GM23338 (cell line): ENCODE data around the gene PROC. TPM values are rescaled to one million over a fixed set of nuclear protein-coding genes. Genes with fewer than 3 reads are reported as not detected.

Experiments
- ATAC-seq: fragments of 200-7000 bp; cut with Tn5 transposase; 3 replicates; pipeline ENCODE4 v1.9.1; 2020
- DNase-seq: peaks from one replicate; pipeline ENCODE4 v3.0.0-alpha.2; 2015; ENCODE audit warnings: low spot score
- H2AFZ ChIP-seq: fragments of 200-600 bp; sonication (generic); 2 replicates; pipeline ENCODE4 v1.8.0; 2016; ENCODE audit warnings: antibody characterized with exemption, mild to moderate bottlenecking, moderate library complexity
- H3F3A ChIP-seq: fragments of 200-600 bp; sonication (generic); replicated peaks from 2 replicates; pipeline ENCODE4 v1.8.0; 2017; ENCODE audit warnings: antibody characterized with exemption, mixed run types, low read depth
- H3K27ac ChIP-seq: fragments of 200-600 bp; sonication (generic); 2 replicates; pipeline ENCODE4 v1.6.1; 2016; ENCODE audit warnings: low read depth
- H3K27me3 ChIP-seq: fragments of 200-600 bp; sonication (generic); 2 replicates; pipeline ENCODE4 v1.8.0; 2016; ENCODE audit warnings: mild to moderate bottlenecking, mixed run types, moderate library complexity; ENCODE audit not compliant: insufficient read depth
- H3K36me3 ChIP-seq: fragments of 200-600 bp; sonication (generic); 2 replicates; pipeline ENCODE4 v1.8.0; 2016; ENCODE audit warnings: mild to moderate bottlenecking; ENCODE audit not compliant: insufficient read depth
- H3K4me1 ChIP-seq: fragments of 200-600 bp; sonication (generic); 2 replicates; pipeline ENCODE4 v1.8.0; 2016; ENCODE audit warnings: mild to moderate bottlenecking, moderate library complexity; ENCODE audit not compliant: insufficient read depth
- H3K4me2 ChIP-seq: fragments of 200-600 bp; sonication (generic); 2 replicates; pipeline ENCODE4 v1.7.1; 2017; ENCODE audit warnings: mixed run types
- H3K4me3 ChIP-seq: fragments of 200-600 bp; sonication (generic); 2 replicates; pipeline ENCODE4 v1.6.1; 2016; ENCODE audit warnings: mixed run types
- H3K79me2 ChIP-seq: fragments of 200-600 bp; sonication (generic); replicated peaks from 2 replicates; pipeline ENCODE4 v1.8.0; 2017; ENCODE audit warnings: mild to moderate bottlenecking; ENCODE audit not compliant: insufficient read depth
- H3K9me2 ChIP-seq: fragments of 200-600 bp; sonication (generic); 2 replicates; pipeline ENCODE4 v1.8.0; 2017; ENCODE audit not compliant: insufficient read depth
- H4K20me1 ChIP-seq: fragments of 200-600 bp; sonication (generic); replicated peaks from 2 replicates; pipeline ENCODE4 v1.8.0; 2017; ENCODE audit warnings: mild to moderate bottlenecking; ENCODE audit not compliant: insufficient read depth
- H3K27ac Mint-ChIP-seq: 2 replicates; pipeline ENCODE4 v1.8.0; 2020; ENCODE audit warnings: inconsistent platforms, mild to moderate bottlenecking, moderate library complexity, mixed read lengths
- H3K27me3 Mint-ChIP-seq: 3 replicates; pipeline ENCODE4 v1.8.0; 2022; ENCODE audit warnings: low read depth, mild to moderate bottlenecking, moderate library complexity, mixed read lengths, inconsistent platforms; ENCODE audit not compliant: insufficient read depth, poor library complexity
- H3K36me3 Mint-ChIP-seq: 3 replicates; pipeline ENCODE4 v1.8.0; 2021; ENCODE audit warnings: low read depth, mild to moderate bottlenecking, inconsistent platforms, moderate library complexity, mixed read lengths
- H3K4me1 Mint-ChIP-seq: 3 replicates; pipeline ENCODE4 v1.8.0; 2020; ENCODE audit warnings: mild to moderate bottlenecking, inconsistent platforms, mixed read lengths
- H3K4me3 Mint-ChIP-seq: 3 replicates; pipeline ENCODE4 v1.8.0; 2021; ENCODE audit warnings: moderate library complexity, mild to moderate bottlenecking, inconsistent platforms, mixed read lengths
- H3K9me3 Mint-ChIP-seq: 3 replicates; pipeline ENCODE4 v1.8.0; 2020; ENCODE audit warnings: moderate library complexity, mild to moderate bottlenecking, inconsistent platforms, mixed read lengths
- CREB1 ChIP-seq: fragments of 250-450 bp; sonication (Bioruptor Pico); IDR thresholded peaks from 2 replicates; pipeline ENCODE4 v1.5.0; 2020; ENCODE audit warnings: low read depth, mild to moderate bottlenecking, moderate library complexity
- CTCF ChIP-seq, 2 experiments: fragments of 200-600 bp in 1 of 2; sonication (generic) in 1 of 2; conservative IDR thresholded peaks; 2 replicates each; pipeline versions ENCODE4 v1.5.1 to v1.6.1; 2016 to 2017; ENCODE audit warnings: antibody characterized with exemption in 2 of 2, low read depth in 2 of 2, mild to moderate bottlenecking in 2 of 2, moderate library complexity in 1 of 2
- EZH2 ChIP-seq: fragments of 200-600 bp; sonication (generic); IDR thresholded peaks from one replicate; pipeline ENCODE4 v1.8.0; 2017; ENCODE audit warnings: antibody characterized with exemption, mild to moderate bottlenecking, low read depth; ENCODE audit not compliant: unreplicated experiment
- POLR2AphosphoS5 ChIP-seq: IDR thresholded peaks from 2 replicates; pipeline ENCODE4 v1.6.1; 2016; ENCODE audit warnings: antibody characterized with exemption, low read depth
- REST ChIP-seq: IDR thresholded peaks from one replicate; pipeline ENCODE4 v1.6.1; 2018; ENCODE audit warnings: antibody characterized with exemption; ENCODE audit not compliant: unreplicated experiment
- ZNF114 ChIP-seq: fragments of 250-450 bp; sonication (Bioruptor Pico); IDR thresholded peaks from 2 replicates; pipeline ENCODE4 v1.5.0; 2020; ENCODE audit warnings: mild to moderate bottlenecking, moderate library complexity
- microRNA-seq: library from miRNA; unstranded; fragments of <30 nt; microRNA quantifications from one replicate; pipeline ENCODE4, GENCODE V29; 2017
- polyA plus RNA-seq: library from polyadenylated mRNA; unstranded; fragments of >200 nt; fragmentation: Nextera tagmentation; extraction: Ambion mirVana; gene quantifications from 2 replicates; pipeline ENCODE4 v1.2.1, GENCODE V29; 2016
- small RNA-seq: library from RNA; depleted of rRNA; stranded (forward); fragments of <200 nt; gene quantifications from one replicate; pipeline ENCODE3, GENCODE V24; 2014; ENCODE audit warnings: low replicate concordance
- total RNA-seq: library from RNA; depleted of rRNA; stranded (reverse); fragments of >200 nt; shearing (Covaris generic); gene quantifications from 2 replicates; pipeline ENCODE4 v1.2.3, GENCODE V29; 2014; rRNA removed

PROC gene
- total and polyA plus RNA-seq, 2 experiments from 2014 or later = 1.7 to 2.4 TPM

DNA sequence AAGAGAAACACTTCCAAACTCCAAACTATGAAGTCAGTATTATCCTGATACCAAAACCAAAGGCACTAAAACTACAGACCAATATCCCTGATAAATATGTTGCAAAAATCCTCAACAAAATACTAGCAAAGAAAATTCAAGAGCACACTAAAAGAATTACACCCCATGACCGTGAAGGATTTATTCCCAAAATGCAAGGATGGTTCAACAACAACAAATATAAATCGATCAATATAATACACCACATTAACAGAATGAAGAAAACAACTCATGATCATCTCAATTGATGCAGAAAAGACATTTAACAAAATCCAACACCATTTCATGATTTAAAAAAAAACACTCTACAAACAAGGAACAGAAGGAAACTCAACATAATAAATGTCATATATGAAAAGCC is 57.6 kb downstream of the PROC start:
- TF ChIP-seq POLR2AphosphoS5 (no peak), ZNF114 (CRISPR knock-in tag) (no peak), CREB1 (no peak), REST (no peak), CTCF (conservative IDR thresholded peaks at IDR 0.05; ENCODE audit: low read depth in 2 of 2) (no peak), EZH2 (no peak)
- DNase-seq (no peak), ATAC-seq (no peak)
- Histone ChIP-seq H3K27me3 (no peaks in the 10 kb centered on the region), H3K4me3 (no peak overlapping the region), H3K4me1 (peaks cover 11% of the 10 kb centered on the region), H3K4me2 (no peak overlapping the region), H4K20me1 (no peaks in the 10 kb centered on the region), H3K9me2 (no peaks in the 10 kb centered on the region), H3F3A (no peaks in the 10 kb centered on the region), H3K79me2 (no peaks in the 10 kb centered on the region), H3K36me3 (no peaks in the 10 kb centered on the region), H3K27ac (no peak overlapping the region), H2AFZ (no peak overlapping the region)
- H3K9me3 Mint-ChIP-seq = no peaks in the 10 kb centered on the region
- no peak overlapping the region for H3K27ac Mint-ChIP-seq
- H3K4me1 Mint-ChIP-seq = peaks cover 19% of the 10 kb centered on the region
- H3K27me3 Mint-ChIP-seq = no peaks in the 10 kb centered on the region
- no peak overlapping the region for H3K4me3 Mint-ChIP-seq
- peaks cover 7% of the 10 kb centered on the region; the same call in 2 of the 3 replicates for H3K36me3 Mint-ChIP-seq

Small RNA genes lying within 50 kb of the gene (microRNA-seq; reads per million reads assigned to microRNA genes)
- gene MIR4783 = not detected

Small RNA genes lying within 50 kb of the gene (small RNA-seq; reads per million reads assigned to genes)
- not detected for gene MIR4783
- gene RNU4-48P = not detected

Other genes starting within 250 kb of the PROC start
- 2.9 and 3.0 TPM in 2 replicates for gene CYP27C1, start 198.1 kb upstream of the PROC start, total RNA-seq
- gene CYP27C1, start 198.1 kb upstream of the PROC start, polyA plus RNA-seq = 1.1 and 1.8 TPM in 2 replicates
- 42.5 and 62.7 TPM in 2 replicates for gene ERCC3, start 124.3 kb upstream of the PROC start, total RNA-seq
- 34.9 and 35.1 TPM in 2 replicates for gene ERCC3, start 124.3 kb upstream of the PROC start, polyA plus RNA-seq
- 23.5 and 24.7 TPM in 2 replicates for gene MAP3K2, start 30.5 kb upstream of the PROC start, total RNA-seq
- 7.3 and 10.2 TPM in 2 replicates for gene MAP3K2, start 30.5 kb upstream of the PROC start, polyA plus RNA-seq
- 56.0 and 82.8 TPM in 2 replicates for gene IWS1, start 108.1 kb downstream of the PROC start, total RNA-seq
- 84.4 and 97.2 TPM in 2 replicates for gene IWS1, start 108.1 kb downstream of the PROC start, polyA plus RNA-seq
- gene MYO7B, start 117.3 kb downstream of the PROC start, total RNA-seq = not detected in 2 replicates
- not detected in 2 replicates for gene MYO7B, start 117.3 kb downstream of the PROC start, polyA plus RNA-seq
- gene GPR17, start 227.7 kb downstream of the PROC start, total RNA-seq = not detected in 2 replicates
- not detected in 2 replicates for gene GPR17, start 227.7 kb downstream of the PROC start, polyA plus RNA-seq